ENCODE data around the gene TRIM42.

TRIM42 gene

GRCh38 chr3:140702281-140702680 is 24.4 kb downstream of the TRIM42 start:
- H3K9me3 Mint-ChIP-seq = no peaks in the 10 kb centered on the region
- H3K4me1 Mint-ChIP-seq = no peaks in the 10 kb centered on the region
- no peak overlapping the region for H3K4me3 Mint-ChIP-seq
- no peak overlapping the region for H3K27ac Mint-ChIP-seq
- no peak for ATAC-seq
- no peaks in the 10 kb centered on the region for H3K27me3 Mint-ChIP-seq
- no peak for DNase-seq

GRCh38 chr3:140703496-140703895 is 25.6 kb downstream of the TRIM42 start:
- ATAC-seq = no peak
- no peaks in the 10 kb centered on the region for H3K27me3 Mint-ChIP-seq
- no peaks in the 10 kb centered on the region for H3K4me1 Mint-ChIP-seq
- H3K4me3 Mint-ChIP-seq = no peak overlapping the region
- DNase-seq = no peak
- no peak overlapping the region for H3K27ac Mint-ChIP-seq
- no peaks in the 10 kb centered on the region for H3K9me3 Mint-ChIP-seq

GRCh38 chr3:140704733-140705132 is 26.9 kb downstream of the TRIM42 start:
- DNase-seq (no peak), ATAC-seq (no peak)
- Mint-ChIP-seq H3K27ac (no peak overlapping the region), H3K4me3 (no peak overlapping the region), H3K9me3 (no peaks in the 10 kb centered on the region), H3K27me3 (no peaks in the 10 kb centered on the region), H3K4me1 (no peaks in the 10 kb centered on the region)

- H3K4me1 Mint-ChIP-seq = no peaks in the 10 kb centered on the region
- no peak for DNase-seq
- H3K9me3 Mint-ChIP-seq = no peaks in the 10 kb centered on the region
- no peak for ATAC-seq
- no peaks in the 10 kb centered on the region for H3K27me3 Mint-ChIP-seq
- H3K4me3 Mint-ChIP-seq = no peak overlapping the region
- no peak overlapping the region for H3K27ac Mint-ChIP-seq
Measured at GRCh38 chr3:140705954-140706353, 28.1 kb downstream of the TRIM42 start.

- Mint-ChIP-seq H3K9me3 (no peaks in the 10 kb centered on the region), H3K27ac (no peak overlapping the region), H3K4me1 (no peaks in the 10 kb centered on the region), H3K27me3 (no peaks in the 10 kb centered on the region), H3K4me3 (no peak overlapping the region)
- DNase-seq = no peak
- ATAC-seq = no peak
Measured at GRCh38 chr3:140706360-140706759, 28.5 kb downstream of the TRIM42 start.

- H3K4me1 Mint-ChIP-seq = no peaks in the 10 kb centered on the region
- no peaks in the 10 kb centered on the region for H3K9me3 Mint-ChIP-seq
- no peak for ATAC-seq
- no peak for DNase-seq
- H3K4me3 Mint-ChIP-seq = no peak overlapping the region
- no peaks in the 10 kb centered on the region for H3K27me3 Mint-ChIP-seq
- no peak overlapping the region for H3K27ac Mint-ChIP-seq
Measured at GRCh38 chr3:140708815-140709214, 31.0 kb downstream of the TRIM42 start.

- DNase-seq (no peak), ATAC-seq (no peak)
- no peak overlapping the region for H3K27ac Mint-ChIP-seq
- H3K4me3 Mint-ChIP-seq = no peak overlapping the region
- no peaks in the 10 kb centered on the region for H3K4me1 Mint-ChIP-seq
- no peaks in the 10 kb centered on the region for H3K9me3 Mint-ChIP-seq
- no peaks in the 10 kb centered on the region for H3K27me3 Mint-ChIP-seq
Measured at GRCh38 chr3:140709751-140710150, 31.9 kb downstream of the TRIM42 start.

- no peak for DNase-seq
- Mint-ChIP-seq H3K4me1 (no peaks in the 10 kb centered on the region), H3K27ac (no peak overlapping the region), H3K9me3 (no peaks in the 10 kb centered on the region), H3K4me3 (no peak overlapping the region), H3K27me3 (no peaks in the 10 kb centered on the region)
- no peak for ATAC-seq
Measured at GRCh38 chr3:140710711-140711389, 33.0 kb downstream of the TRIM42 start.

- H3K27me3 Mint-ChIP-seq = no peaks in the 10 kb centered on the region
- no peak overlapping the region for H3K4me3 Mint-ChIP-seq
- H3K27ac Mint-ChIP-seq = no peak overlapping the region
- H3K4me1 Mint-ChIP-seq = no peaks in the 10 kb centered on the region
- DNase-seq = no peak
- no peaks in the 10 kb centered on the region for H3K9me3 Mint-ChIP-seq
- ATAC-seq = no peak
Measured at GRCh38 chr3:140711390-140712035, 33.6 kb downstream of the TRIM42 start.

- no peaks in the 10 kb centered on the region for H3K4me1 Mint-ChIP-seq
- H3K27me3 Mint-ChIP-seq = no peaks in the 10 kb centered on the region
- H3K27ac Mint-ChIP-seq = no peak overlapping the region
- no peak for ATAC-seq
- no peak for DNase-seq
- no peak overlapping the region for H3K4me3 Mint-ChIP-seq
- no peaks in the 10 kb centered on the region for H3K9me3 Mint-ChIP-seq
Measured at GRCh38 chr3:140712301-140712700, 34.4 kb downstream of the TRIM42 start.

- Mint-ChIP-seq H3K4me3 (no peak overlapping the region), H3K4me1 (no peaks in the 10 kb centered on the region), H3K27me3 (no peaks in the 10 kb centered on the region), H3K9me3 (no peaks in the 10 kb centered on the region), H3K27ac (no peak overlapping the region)
- DNase-seq = no peak
- no peak for ATAC-seq
Measured at GRCh38 chr3:140715035-140715434, 37.2 kb downstream of the TRIM42 start.

- no peak for ATAC-seq
- no peaks in the 10 kb centered on the region for H3K9me3 Mint-ChIP-seq
- no peak overlapping the region for H3K4me3 Mint-ChIP-seq
- H3K27me3 Mint-ChIP-seq = no peaks in the 10 kb centered on the region
- DNase-seq = no peak
- no peak overlapping the region for H3K27ac Mint-ChIP-seq
- no peaks in the 10 kb centered on the region for H3K4me1 Mint-ChIP-seq
Measured at GRCh38 chr3:140717921-140718320, 40.1 kb downstream of the TRIM42 start.

GRCh38 chr3:140719841-140720614 is 42.2 kb downstream of the TRIM42 start:
- no peaks in the 10 kb centered on the region for H3K9me3 Mint-ChIP-seq
- H3K27me3 Mint-ChIP-seq = no peaks in the 10 kb centered on the region
- DNase-seq (no peak), ATAC-seq (no peak)
- no peaks in the 10 kb centered on the region for H3K4me1 Mint-ChIP-seq
- no peak overlapping the region for H3K27ac Mint-ChIP-seq
- no peak overlapping the region for H3K4me3 Mint-ChIP-seq

- H3K4me3 Mint-ChIP-seq = no peak overlapping the region
- ATAC-seq (no peak), DNase-seq (no peak)
- H3K27me3 Mint-ChIP-seq = no peaks in the 10 kb centered on the region
- no peaks in the 10 kb centered on the region for H3K9me3 Mint-ChIP-seq
- H3K27ac Mint-ChIP-seq = no peak overlapping the region
- peaks cover 5% of the 10 kb centered on the region for H3K4me1 Mint-ChIP-seq
Measured at GRCh38 chr3:140723576-140723975, 45.7 kb downstream of the TRIM42 start.

GRCh38 chr3:140724856-140725812 is 47.3 kb downstream of the TRIM42 start:
- DNase-seq = no peak
- no peaks in the 10 kb centered on the region for H3K9me3 Mint-ChIP-seq
- H3K27ac Mint-ChIP-seq = no peak overlapping the region
- no peaks in the 10 kb centered on the region for H3K27me3 Mint-ChIP-seq
- H3K4me1 Mint-ChIP-seq = peaks cover 5% of the 10 kb centered on the region
- no peak for ATAC-seq
- H3K4me3 Mint-ChIP-seq = no peak overlapping the region

All from stimulated activated naive CD8-positive, alpha-beta T cell treated with anti-CD3 and anti-CD28 coated beads, Interleukin-15, amount 100 ng/mL, for 72 hours (primary cell).